ENCODE results near the gene ZMIZ1.

Gene ZMIZ1

DNA sequence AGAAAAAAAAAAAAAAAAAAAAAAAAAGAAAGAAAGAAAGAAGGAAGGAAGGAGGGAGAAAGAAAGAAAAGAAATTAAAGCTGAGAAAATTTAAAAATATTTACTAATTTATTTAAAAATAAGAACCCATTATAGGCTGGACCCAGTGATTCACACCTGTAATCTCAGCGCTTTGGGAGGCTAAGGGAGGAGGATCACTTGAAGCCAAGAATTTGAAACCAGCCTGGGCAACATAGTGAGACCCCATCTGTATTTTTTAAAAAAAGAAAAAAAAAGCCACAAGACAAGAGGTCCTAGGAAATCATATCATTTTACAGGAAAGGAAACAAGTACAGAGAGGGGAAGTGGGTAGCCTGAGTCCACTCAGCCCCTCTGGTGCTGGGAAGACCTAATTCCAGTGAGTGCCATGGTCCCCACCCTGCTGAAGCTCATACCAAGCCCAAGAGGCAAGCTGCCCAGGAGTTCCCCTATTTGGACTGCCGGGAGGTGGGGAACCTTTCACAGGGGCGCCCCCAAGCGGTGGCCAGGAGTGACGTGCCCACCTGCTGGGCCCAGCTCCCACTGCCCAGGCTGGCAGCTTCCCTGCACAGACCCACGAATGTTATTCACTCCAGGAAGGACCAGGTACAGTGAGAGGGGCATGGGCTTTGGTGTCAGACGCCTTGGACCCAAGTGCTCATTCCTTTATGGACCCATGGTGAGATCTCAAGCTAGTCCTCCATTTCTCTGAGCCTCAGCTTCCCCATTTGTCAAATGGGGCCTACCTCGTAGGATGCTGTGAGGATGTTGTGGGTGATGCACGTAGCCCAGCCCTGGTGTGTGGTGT, 133.6 kb downstream of the ZMIZ1 start:
- TF ChIP-seq CTCF (IDR thresholded peaks at IDR 0.05) = peak; percentile 67

DNA sequence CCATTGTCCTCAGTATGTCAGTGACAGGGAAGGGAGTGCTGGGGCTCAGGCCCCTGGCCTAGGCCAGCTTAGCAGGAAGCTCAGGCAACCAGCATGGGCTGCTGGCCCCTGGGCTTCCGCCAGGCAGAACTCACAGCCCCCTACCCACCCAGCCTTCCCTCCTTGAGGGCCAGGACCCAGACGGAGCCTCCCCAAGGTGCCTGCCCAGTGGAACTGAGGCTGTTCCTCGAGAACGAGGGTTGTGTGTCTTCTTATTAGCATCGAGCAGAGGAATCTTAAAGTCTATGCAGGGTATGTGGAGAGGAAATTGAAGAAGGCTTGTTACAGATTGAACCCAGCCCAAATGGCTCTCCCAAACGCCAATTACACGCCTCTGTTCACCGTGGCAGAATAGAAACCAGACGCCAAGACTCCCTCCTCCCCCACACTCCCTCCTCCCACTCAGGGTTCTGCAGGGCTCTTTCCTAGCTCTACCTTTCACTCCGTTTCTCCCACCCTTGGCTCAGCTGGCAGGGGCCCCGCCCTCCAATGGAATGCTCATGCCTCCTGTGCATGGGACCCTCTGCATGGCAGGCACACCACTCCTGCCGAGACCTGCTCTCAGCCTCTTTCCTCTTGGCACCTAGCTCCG, 134.4 kb downstream of the ZMIZ1 start:
- TF ChIP-seq CTCF (IDR thresholded peaks at IDR 0.05) = no peak

GRCh38 chr10:79203833-79204232, 135.1 kb downstream of the ZMIZ1 start:
- no peak for TF ChIP-seq CTCF (IDR thresholded peaks at IDR 0.05)

GRCh38 chr10:79206300-79207095, 137.7 kb downstream of the ZMIZ1 start:
- TF ChIP-seq CTCF (IDR thresholded peaks at IDR 0.05) = no peak

GRCh38 chr10:79207096-79207357, 138.3 kb downstream of the ZMIZ1 start:
- TF ChIP-seq CTCF (IDR thresholded peaks at IDR 0.05) = no peak

GRCh38 chr10:79207726-79208125, 139.0 kb downstream of the ZMIZ1 start:
- TF ChIP-seq CTCF (IDR thresholded peaks at IDR 0.05) = no peak

- no peak for TF ChIP-seq CTCF (IDR thresholded peaks at IDR 0.05)
These were observed 139.7 kb downstream of the ZMIZ1 start for GRCh38 chr10:79208251-79208983.

Data from LNCAP (cell line).